ENCODE results near the gene LILRB3. TPM values are rescaled to one million over a fixed set of nuclear protein-coding genes. Genes with fewer than 3 reads are reported as not detected.
"Not testable (repeated sequence)": the region's sequence is repeated elsewhere in the genome, so short reads cannot be mapped to it uniquely, and the experiment has no call there.

The LILRB3 gene
- total RNA-seq, 1 donor from 2014 or later = not detected

DNA sequence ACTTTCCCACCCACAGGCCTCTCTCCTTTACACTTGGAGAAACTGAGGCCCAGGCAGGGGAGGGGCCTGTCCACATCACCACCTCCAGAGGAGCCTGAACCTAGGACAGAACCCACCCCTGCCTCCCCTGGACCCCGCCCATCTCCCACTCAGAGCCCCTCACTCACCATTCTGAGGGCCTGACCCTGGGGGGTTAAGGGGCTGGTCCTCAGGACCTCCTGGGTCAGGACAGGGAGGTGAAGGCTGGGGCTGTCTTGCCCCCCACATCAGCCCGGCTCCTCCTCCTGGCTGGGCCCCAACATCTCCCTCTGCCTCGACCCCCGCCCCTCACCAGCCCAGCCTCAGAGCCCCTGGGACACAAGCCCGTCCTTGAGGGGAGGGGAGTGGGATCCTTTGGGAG is 3.1 kb downstream of the LILRB3 start:
- H3K9me3 Mint-ChIP-seq (ENCODE audit: unreplicated experiment); H3K4me3 Mint-ChIP-seq (ENCODE audit: unreplicated experiment); H3K4me1 Mint-ChIP-seq (ENCODE audit: unreplicated experiment); H3K27me3 Mint-ChIP-seq (ENCODE audit: unreplicated experiment); H3K27ac Mint-ChIP-seq (ENCODE audit: unreplicated experiment); DNase-seq (ENCODE audit: low spot score): not testable (repeated sequence)
- H3K36me3 Mint-ChIP-seq (ENCODE audit: low read depth, unreplicated experiment) = peaks cover 12% of the 10 kb centered on the region

- DNase-seq (ENCODE audit: low spot score) = no peak
- H3K36me3 Mint-ChIP-seq (ENCODE audit: low read depth, unreplicated experiment) = peaks cover 12% of the 10 kb centered on the region
- no peaks in the 10 kb centered on the region for H3K9me3 Mint-ChIP-seq (ENCODE audit: unreplicated experiment)
- H3K4me1 Mint-ChIP-seq (ENCODE audit: unreplicated experiment) = no peaks in the 10 kb centered on the region
- H3K27ac Mint-ChIP-seq (ENCODE audit: unreplicated experiment) = peak overlapping the region; percentile 24
- peak overlapping the region; percentile 76 for H3K4me3 Mint-ChIP-seq (ENCODE audit: unreplicated experiment)
- no peak for TF ChIP-seq CTCF (IDR thresholded peaks at IDR 0.05; ENCODE audit: unreplicated experiment)
- H3K27me3 Mint-ChIP-seq (ENCODE audit: unreplicated experiment) = peaks cover 2% of the 10 kb centered on the region
Observed at GRCh38 chr19:54218960-54219661, 3.7 kb downstream of the LILRB3 start.

DNA sequence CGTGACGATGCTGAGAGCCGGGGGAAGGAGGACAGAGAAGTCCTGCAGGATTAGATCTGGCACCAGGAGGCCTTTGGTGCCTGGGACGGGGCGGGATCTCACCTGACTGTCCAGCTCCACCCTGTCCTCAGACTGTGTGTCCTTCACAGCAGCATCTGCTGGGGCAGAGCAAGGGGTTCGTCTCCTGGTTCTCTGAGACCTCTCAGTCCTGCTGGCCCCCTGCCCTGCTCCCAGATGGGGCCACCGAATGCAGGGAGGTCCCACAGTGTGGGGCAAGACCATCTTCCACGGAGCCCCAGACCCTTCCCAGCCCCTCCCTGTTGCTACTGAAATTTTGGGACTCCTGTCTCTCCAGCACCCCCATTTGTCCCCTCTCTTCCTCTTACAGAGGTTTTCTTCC is 4.5 kb downstream of the LILRB3 start:
- no peaks in the 10 kb centered on the region for H3K4me1 Mint-ChIP-seq (ENCODE audit: unreplicated experiment)
- DNase-seq (ENCODE audit: low spot score) = no peak
- no peak for TF ChIP-seq CTCF (IDR thresholded peaks at IDR 0.05; ENCODE audit: unreplicated experiment)
- no peak overlapping the region for H3K27ac Mint-ChIP-seq (ENCODE audit: unreplicated experiment)
- peaks cover 14% of the 10 kb centered on the region for H3K36me3 Mint-ChIP-seq (ENCODE audit: low read depth, unreplicated experiment)
- peaks cover 2% of the 10 kb centered on the region for H3K27me3 Mint-ChIP-seq (ENCODE audit: unreplicated experiment)
- no peaks in the 10 kb centered on the region for H3K9me3 Mint-ChIP-seq (ENCODE audit: unreplicated experiment)
- H3K4me3 Mint-ChIP-seq (ENCODE audit: unreplicated experiment) = no peak overlapping the region

- peaks cover 17% of the 10 kb centered on the region for H3K36me3 Mint-ChIP-seq (ENCODE audit: low read depth, unreplicated experiment)
- not testable (repeated sequence) for H3K4me1 Mint-ChIP-seq (ENCODE audit: unreplicated experiment); H3K9me3 Mint-ChIP-seq (ENCODE audit: unreplicated experiment); H3K27ac Mint-ChIP-seq (ENCODE audit: unreplicated experiment); DNase-seq (ENCODE audit: low spot score); H3K27me3 Mint-ChIP-seq (ENCODE audit: unreplicated experiment)
- H3K4me3 Mint-ChIP-seq (ENCODE audit: unreplicated experiment) = peak overlapping the region; percentile 47
Observed at GRCh38 chr19:54217517-54218247, 5.1 kb downstream of the LILRB3 start.

- no peak for DNase-seq (ENCODE audit: low spot score)
- H3K27ac Mint-ChIP-seq (ENCODE audit: unreplicated experiment) = no peak overlapping the region
Observed at GRCh38 chr19:54216869-54217268, 5.9 kb downstream of the LILRB3 start.

DNA sequence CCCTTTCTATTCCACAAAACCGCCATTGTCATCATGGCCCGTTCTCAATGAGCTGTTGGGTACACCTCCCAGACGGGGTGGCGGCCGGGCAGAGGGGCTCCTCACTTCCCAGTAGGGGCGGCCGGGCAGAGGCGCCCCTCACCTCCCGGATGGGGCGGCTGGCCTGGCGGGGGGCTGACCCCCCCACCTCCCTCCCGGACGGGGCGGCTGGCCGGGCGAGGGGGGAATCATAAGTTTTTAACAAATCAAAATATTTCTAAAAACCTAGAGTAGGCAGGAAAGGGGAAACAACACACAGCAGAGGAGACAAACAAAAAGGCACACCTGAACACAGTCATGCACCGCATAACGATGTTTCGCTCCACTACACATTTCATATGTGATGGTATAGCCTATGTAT is 8.1 kb downstream of the LILRB3 start:
- H3K4me3 Mint-ChIP-seq (ENCODE audit: unreplicated experiment); H3K9me3 Mint-ChIP-seq (ENCODE audit: unreplicated experiment); DNase-seq (ENCODE audit: low spot score); H3K27ac Mint-ChIP-seq (ENCODE audit: unreplicated experiment); H3K4me1 Mint-ChIP-seq (ENCODE audit: unreplicated experiment): not testable (repeated sequence)
- peaks cover 29% of the 10 kb centered on the region for H3K36me3 Mint-ChIP-seq (ENCODE audit: low read depth, unreplicated experiment)
- H3K27me3 Mint-ChIP-seq (ENCODE audit: unreplicated experiment) = peaks cover 12% of the 10 kb centered on the region

More at GRCh38 chr19:54216869-54217268, 5.9 kb downstream of the LILRB3 start:
- Mint-ChIP-seq H3K4me3 (ENCODE audit: unreplicated experiment) (no peak overlapping the region), H3K4me1 (ENCODE audit: unreplicated experiment) (no peaks in the 10 kb centered on the region), H3K36me3 (ENCODE audit: low read depth, unreplicated experiment) (peaks cover 17% of the 10 kb centered on the region), H3K27me3 (ENCODE audit: unreplicated experiment) (peaks cover 4% of the 10 kb centered on the region), H3K9me3 (ENCODE audit: unreplicated experiment) (no peaks in the 10 kb centered on the region)
- no peak for TF ChIP-seq CTCF (IDR thresholded peaks at IDR 0.05; ENCODE audit: unreplicated experiment)

DNA sequence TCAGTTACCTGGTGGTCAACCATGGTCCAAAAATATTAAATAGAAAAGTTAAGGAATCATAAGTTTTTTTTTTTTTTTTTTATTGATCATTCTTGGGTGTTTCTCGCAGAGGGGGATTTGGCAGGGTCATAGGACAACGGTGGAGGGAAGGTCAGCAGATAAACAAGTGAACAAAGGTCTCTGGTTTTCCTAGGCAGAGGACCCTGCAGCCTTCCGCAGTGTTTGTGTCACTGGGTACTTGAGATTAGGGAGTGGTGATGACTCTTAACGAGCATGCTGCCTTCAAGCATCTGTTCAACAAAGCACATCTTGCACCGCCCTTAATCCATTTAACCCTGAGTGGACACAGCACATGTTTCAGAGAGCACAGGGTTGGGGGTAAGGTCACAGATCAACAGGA is 8.6 kb downstream of the LILRB3 start:
- not testable (repeated sequence) for H3K27ac Mint-ChIP-seq (ENCODE audit: unreplicated experiment); H3K4me1 Mint-ChIP-seq (ENCODE audit: unreplicated experiment); H3K9me3 Mint-ChIP-seq (ENCODE audit: unreplicated experiment); DNase-seq (ENCODE audit: low spot score)
- H3K27me3 Mint-ChIP-seq (ENCODE audit: unreplicated experiment) = peaks cover 12% of the 10 kb centered on the region
- peaks cover 28% of the 10 kb centered on the region for H3K36me3 Mint-ChIP-seq (ENCODE audit: low read depth, unreplicated experiment)
- peak overlapping the region; percentile 71 for H3K4me3 Mint-ChIP-seq (ENCODE audit: unreplicated experiment)
